Sigmoid colon (tissue), 7 donors: ENCODE measurements around the gene KCNT1. TPM values are rescaled to one million over a fixed set of nuclear protein-coding genes. Genes with fewer than 3 reads are reported as not detected.

Source experiments
- DNase-seq: peaks from one replicate; pipeline ENCODE4 v3.0.0-alpha.2; 2019
- H3K27ac ChIP-seq, 4 donors: fragments of 200-600 bp; sonication (generic); one replicate each; pipeline ENCODE4 v1.5.1; 2016 to 2019; ENCODE audit warnings: mild to moderate bottlenecking in 1 of 4
- H3K27me3 ChIP-seq, 3 donors: fragments of 200-600 bp; sonication (generic); one replicate each; pipeline ENCODE4 v1.5.1; 2019; ENCODE audit warnings: mild to moderate bottlenecking in 1 of 3
- H3K36me3 ChIP-seq, 4 donors: fragments of 200-600 bp; sonication (generic); one replicate each; pipeline ENCODE4 v1.5.1; 2016 to 2019
- H3K4me1 ChIP-seq, 4 donors: fragments of 200-600 bp; sonication (generic); one replicate each; pipeline ENCODE4 v1.5.1; 2017 to 2019
- H3K4me3 ChIP-seq, 4 donors: fragments of 200-600 bp; sonication (generic); one replicate each; pipeline ENCODE4 v1.5.1; 2017 to 2019; ENCODE audit warnings: mild to moderate bottlenecking in 2 of 4, moderate library complexity in 1 of 4
- H3K9me3 ChIP-seq, 4 donors: fragments of 200-600 bp in 3 of 4; sonication (generic) in 3 of 4; one replicate each; pipeline versions ENCODE4 v1.5.1 to v1.6.1; 2013 to 2019
- CTCF ChIP-seq, 4 experiments: fragments of 450-650 bp in 3 of 4; fragments of 200-600 bp in 1 of 4; IDR thresholded peaks; one replicate each; pipeline ENCODE4 v1.5.1; 2016 to 2019; ENCODE audit warnings: antibody characterized with exemption in 4 of 4, mild to moderate bottlenecking in 3 of 4, moderate library complexity in 2 of 4
- EP300 ChIP-seq, 4 donors: sonication (generic); formaldehyde crosslinking; IDR thresholded peaks; one replicate each; pipeline ENCODE4 v1.6.1; 2017; ENCODE audit warnings: antibody characterized with exemption in 4 of 4
- POLR2A ChIP-seq, 2 donors: fragments of 450-650 bp; IDR thresholded peaks; one replicate each; pipeline ENCODE4 v1.6.1; 2016; ENCODE audit warnings: antibody characterized with exemption in 2 of 2, mild to moderate bottlenecking in 2 of 2, moderate library complexity in 2 of 2
- POLR2AphosphoS5 ChIP-seq, 4 donors: sonication (generic); formaldehyde crosslinking; IDR thresholded peaks; one replicate each; pipeline ENCODE4 v1.6.1; 2017; ENCODE audit warnings: antibody characterized with exemption in 4 of 4
- WGBS, 2 donors: extraction: QIAGEN DNeasy Blood & Tissue Kit; methylation state at CpG; one replicate each; pipeline ENCODE4 v1.1.7; 2013; 5-methylcytosine and 5-hydroxymethylcytosine counted together
- intact Hi-C: fragments of 100-400 bp; cut with DNase I; formaldehyde crosslinking; loops from one replicate; pipeline ENCODE4 v1.15.1; 2023
- polyA plus RNA-seq, 3 donors: library from polyadenylated mRNA; stranded (reverse); fragments of 200-250 nt; gene quantifications; one replicate each; pipeline ENCODE4 v1.2.3, GENCODE V29; 2013
- total RNA-seq, 4 donors: library from RNA; depleted of rRNA; stranded (reverse); fragments of >200 nt; gene quantifications; one replicate each; pipeline ENCODE4 v1.1.0, GENCODE V29; 2016
- donor health status: healthy with polysubstance abuse.
- donor health status: Bipolar disorder and iron deficiency.
- donor health status: healthy.

Gene KCNT1
- total and polyA plus RNA-seq, 7 donors: 0.23 to 0.95 (median 0.32) TPM; not detected in 3

- DNase-seq: no peak
- intact Hi-C loops: no loop called here
- 87 to 91% methylated on average over 19 of the region's 19 CpGs for WGBS, 2 donors
- no peak overlapping the region for H3K27ac ChIP-seq
- TF ChIP-seq CTCF (IDR thresholded peaks at IDR 0.05) (no peak), EP300 (IDR thresholded peaks at IDR 0.05) (no peak), POLR2AphosphoS5 (IDR thresholded peaks at IDR 0.05) (no peak), POLR2A (IDR thresholded peaks at IDR 0.05) (no peak)
- H3K9me3 ChIP-seq: peaks cover 0 to 13% (median 5%) of the 10 kb centered on the region in 4 donors
- H3K4me3 ChIP-seq: no peak overlapping the region
- peaks cover 0 to 4% (median 0%) of the 10 kb centered on the region in 3 donors for H3K27me3 ChIP-seq
- H3K4me1 ChIP-seq: no peaks in the 10 kb centered on the region
- H3K36me3 ChIP-seq: no peaks in the 10 kb centered on the region
Observed at GRCh38 chr9:135764731-135765130, 62.7 kb downstream of the KCNT1 start.

- Histone ChIP-seq H3K27me3 (peaks cover 0 to 4% (median 0%) of the 10 kb centered on the region in 3 donors), H3K4me1 (no peaks in the 10 kb centered on the region), H3K9me3 (peaks cover 0 to 13% (median 5%) of the 10 kb centered on the region in 4 donors), H3K4me3 (no peak overlapping the region), H3K27ac (no peak overlapping the region), H3K36me3 (no peaks in the 10 kb centered on the region)
- DNase-seq: no peak
- WGBS, 2 donors: 96 to 97% methylated on average over 13 of the region's 13 CpGs
- intact Hi-C loops: no loop called here
- TF ChIP-seq POLR2A (IDR thresholded peaks at IDR 0.05) (no peak), CTCF (IDR thresholded peaks at IDR 0.05) (no peak), EP300 (IDR thresholded peaks at IDR 0.05) (no peak), POLR2AphosphoS5 (IDR thresholded peaks at IDR 0.05) (no peak)
Observed at GRCh38 chr9:135765416-135765815, 63.4 kb downstream of the KCNT1 start.

- intact Hi-C loops: no loop called here
- 95 to 96% methylated on average over 4 of the region's 4 CpGs for WGBS, 2 donors
- H3K27me3 ChIP-seq: peaks cover 0 to 7% (median 0%) of the 10 kb centered on the region in 3 donors
Observed at GRCh38 chr9:135766251-135766650, 64.3 kb downstream of the KCNT1 start.

GRCh38 chr9:135766707-135767106 is 64.7 kb downstream of the KCNT1 start:
- peaks cover 0 to 11% (median 0%) of the 10 kb centered on the region in 3 donors for H3K27me3 ChIP-seq
- H3K9me3 ChIP-seq: peaks cover 0 to 13% (median 5%) of the 10 kb centered on the region in 4 donors
- no peak overlapping the region for H3K4me3 ChIP-seq
- H3K27ac ChIP-seq: no peak overlapping the region
- no peaks in the 10 kb centered on the region for H3K36me3 ChIP-seq
- intact Hi-C loops: no loop called here
- no peaks in the 10 kb centered on the region for H3K4me1 ChIP-seq
- WGBS, 2 donors: 89 to 92% methylated on average over 4 of the region's 4 CpGs
- no peak for DNase-seq
- TF ChIP-seq EP300 (IDR thresholded peaks at IDR 0.05) (no peak), POLR2A (IDR thresholded peaks at IDR 0.05) (no peak), POLR2AphosphoS5 (IDR thresholded peaks at IDR 0.05) (no peak), CTCF (IDR thresholded peaks at IDR 0.05) (no peak)

More at GRCh38 chr9:135766251-135766650, 64.3 kb downstream of the KCNT1 start:
- DNase-seq: no peak
- Histone ChIP-seq H3K27ac (no peak overlapping the region), H3K4me1 (no peaks in the 10 kb centered on the region), H3K9me3 (peaks cover 0 to 13% (median 5%) of the 10 kb centered on the region in 4 donors), H3K36me3 (no peaks in the 10 kb centered on the region), H3K4me3 (no peak overlapping the region)
- TF ChIP-seq EP300 (IDR thresholded peaks at IDR 0.05) (no peak), POLR2AphosphoS5 (IDR thresholded peaks at IDR 0.05) (no peak), CTCF (IDR thresholded peaks at IDR 0.05) (no peak), POLR2A (IDR thresholded peaks at IDR 0.05) (no peak)
